CD1c-positive myeloid dendritic cell (primary cell): ENCODE measurements around the gene ACAD8.

Source experiments
- DNase-seq: peaks from one replicate; pipeline ENCODE4 v3.0.0-alpha.2; 2016; ENCODE audit errors: extremely low spot score

ACAD8 gene

GRCh38 chr11:134289789-134290188 is 36.4 kb downstream of the ACAD8 start:
- no peak for DNase-seq

DNA sequence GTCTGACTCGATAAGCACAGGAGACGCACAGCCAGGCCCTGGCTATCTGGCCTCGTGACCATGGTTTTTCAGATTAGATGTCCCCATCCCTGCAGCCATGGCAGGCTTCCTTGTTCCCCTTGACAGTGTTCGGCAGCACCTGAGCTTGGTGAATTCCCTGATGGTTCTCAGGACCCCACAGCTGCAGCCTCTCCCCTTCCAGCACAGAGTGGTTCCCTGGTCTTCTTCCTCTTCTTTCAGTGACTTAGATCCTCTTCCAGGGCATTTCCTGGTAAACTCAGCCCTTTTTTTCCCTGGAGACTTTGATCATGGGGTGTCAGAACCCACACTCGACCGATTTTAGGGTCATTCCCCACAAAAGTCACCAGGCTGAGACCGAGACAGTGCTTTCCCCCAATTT is 37.3 kb downstream of the ACAD8 start:
- no peak for DNase-seq

DNA sequence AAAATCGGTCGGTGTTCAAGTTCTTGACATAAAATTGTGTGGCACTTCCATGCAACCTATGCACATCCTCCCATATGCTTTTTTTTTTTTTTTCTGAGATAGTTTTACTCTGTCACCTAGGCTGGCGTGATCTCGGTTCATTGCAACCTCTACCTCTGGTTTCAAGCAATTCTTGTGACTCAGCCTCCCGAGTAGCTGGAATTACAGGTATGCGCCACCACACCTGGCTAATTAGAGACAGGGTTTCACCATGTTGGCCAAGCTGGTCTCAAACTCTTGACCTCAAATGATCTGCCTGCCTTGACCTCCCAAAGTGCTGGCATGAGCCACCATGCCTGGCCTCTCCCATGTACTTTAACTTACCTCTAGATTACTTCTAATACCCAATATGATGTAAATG is 37.8 kb downstream of the ACAD8 start:
- no peak for DNase-seq

DNA sequence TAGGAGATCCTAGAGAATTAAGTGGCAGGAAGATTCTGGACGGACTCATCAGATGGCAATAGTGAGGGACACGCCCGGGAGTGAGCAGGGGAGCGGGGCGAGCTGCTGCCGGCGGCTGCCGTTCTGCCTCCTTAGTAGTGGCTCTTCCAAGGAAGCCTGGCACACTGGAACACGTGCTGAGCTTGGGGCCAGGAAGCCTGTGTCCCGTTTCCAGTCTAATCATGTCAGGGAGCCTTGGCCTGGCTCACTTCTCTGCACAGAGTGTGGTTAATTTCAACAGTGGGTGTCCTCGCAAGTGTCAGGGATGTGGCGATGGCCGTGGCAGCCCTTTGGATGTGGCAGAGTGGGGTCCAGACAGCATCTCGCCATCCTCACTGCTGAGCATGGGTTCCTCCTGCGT is 39.3 kb downstream of the ACAD8 start:
- no peak for DNase-seq

DNA sequence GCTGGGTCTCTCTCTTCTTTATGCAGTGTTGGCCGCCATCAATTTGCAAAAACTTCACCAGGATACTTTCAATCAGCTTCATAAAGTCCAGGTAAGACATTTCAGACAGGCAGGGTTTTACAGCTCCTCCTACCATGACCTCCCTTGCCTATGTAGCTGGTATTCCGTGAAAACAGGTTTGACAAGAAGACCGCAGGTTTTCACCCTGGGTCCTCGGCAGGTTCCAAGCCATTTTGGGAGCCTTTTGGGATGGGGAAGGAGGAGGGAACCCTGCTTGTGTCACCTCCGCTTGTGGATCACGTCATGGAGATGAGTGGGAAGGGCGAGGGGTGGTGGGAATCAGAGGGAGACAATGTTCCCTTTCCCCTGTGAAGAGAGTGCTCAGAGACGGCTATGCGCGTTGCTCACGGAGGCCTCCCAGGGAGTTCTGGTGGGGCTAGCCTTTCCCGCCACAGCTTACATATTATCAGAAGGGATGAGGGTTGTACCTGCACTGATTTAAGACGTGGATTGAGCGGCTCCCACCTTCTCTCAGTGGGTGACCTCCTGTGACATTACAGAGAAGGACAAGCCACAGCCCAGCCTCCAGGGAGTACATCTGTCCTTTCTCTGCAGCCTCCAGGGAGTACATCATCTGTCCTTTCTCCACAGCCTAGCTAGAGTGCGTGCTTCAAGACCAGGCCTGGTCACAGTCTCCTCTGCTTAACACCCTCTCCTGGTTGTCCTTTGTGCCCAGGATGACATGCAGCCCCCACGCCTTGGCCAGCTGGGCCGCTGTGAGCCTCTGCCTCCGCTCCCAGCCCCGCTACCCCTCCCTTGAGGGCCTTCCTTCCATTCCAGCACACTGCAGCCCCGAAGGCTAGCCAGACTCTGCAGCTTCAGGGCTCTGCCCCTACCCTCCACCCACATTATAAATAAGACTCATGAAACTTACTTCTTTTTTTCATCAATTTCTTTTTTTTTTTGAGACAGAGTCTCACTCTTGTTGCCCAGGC is 40.0 kb downstream of the ACAD8 start:
- no peak for DNase-seq

DNA sequence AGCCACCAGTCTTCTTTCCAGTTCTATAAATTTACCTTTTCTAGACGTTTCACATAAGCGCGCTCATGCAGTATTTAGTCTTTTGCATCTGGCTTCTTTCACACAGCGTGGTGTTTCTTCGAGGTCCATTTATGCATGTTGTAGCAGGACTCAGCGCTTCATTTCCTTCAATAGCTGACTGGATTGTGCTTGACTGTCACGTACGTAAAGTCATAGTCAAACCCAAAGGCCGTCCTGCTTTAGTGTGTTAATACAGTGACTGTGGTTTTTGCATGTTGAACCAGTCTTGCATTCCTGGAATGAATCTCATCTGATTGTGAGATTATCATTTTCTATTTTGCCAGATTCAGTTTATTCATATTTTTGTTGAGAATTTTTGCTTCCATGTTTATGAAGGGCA is 41.3 kb downstream of the ACAD8 start:
- DNase-seq: no peak

GRCh38 chr11:134312223-134312622 is 58.9 kb downstream of the ACAD8 start:
- DNase-seq: no peak

GRCh38 chr11:134312807-134313206 is 59.4 kb downstream of the ACAD8 start:
- DNase-seq: no peak

GRCh38 chr11:134313379-134313778 is 60.0 kb downstream of the ACAD8 start:
- DNase-seq: no peak

- DNase-seq: no peak
These were observed 60.6 kb downstream of the ACAD8 start for GRCh38 chr11:134313821-134314607.
